ENCODE data around the gene TBC1D3I. TPM values are rescaled to one million over a fixed set of nuclear protein-coding genes. Genes with fewer than 3 reads are reported as not detected.
"Not testable (repeated sequence)": the region's sequence is repeated elsewhere in the genome, so short reads cannot be mapped to it uniquely, and the experiment has no call there.

TBC1D3I gene
- total and polyA plus RNA-seq, 2 of the 4 experiments (the other 2 are of a cell fraction): 0.07 TPM; not detected in 1

DNA sequence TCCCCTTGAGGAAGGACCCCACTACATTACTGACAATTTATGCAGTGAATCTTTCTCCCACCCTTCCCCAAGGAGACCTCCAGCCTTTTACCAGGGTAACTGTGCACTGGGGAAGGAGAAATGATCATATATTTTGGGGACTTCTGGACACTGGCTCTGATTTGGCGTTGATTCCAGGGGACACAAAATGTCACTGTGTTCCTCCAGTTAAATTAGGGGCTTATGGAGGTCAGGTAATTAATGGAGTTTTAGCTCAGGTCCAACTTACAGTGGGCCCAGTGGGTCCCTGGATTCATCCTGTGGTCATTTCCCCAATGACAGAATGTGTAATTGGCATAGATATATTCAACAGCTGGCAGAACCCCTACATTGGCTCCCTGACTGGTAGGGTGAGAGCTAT, 44.8 kb downstream of the TBC1D3I start:
- DNase-seq; H3K27me3 ChIP-seq (ENCODE audit: control insufficient read depth, insufficient read depth, low read length); H4K20me1 ChIP-seq (ENCODE audit: insufficient read depth, low read length); H4K91ac ChIP-seq (ENCODE audit: insufficient read depth, low read depth, low read length); H3K79me1 ChIP-seq (ENCODE audit: low read depth in 1 of 2, low read length in 2 of 2); H3K4me3 ChIP-seq (ENCODE audit: insufficient read depth, low read depth, low read length); H3K9ac ChIP-seq (ENCODE audit: low read depth, low read length); H3K27ac ChIP-seq (ENCODE audit: insufficient read depth, low read length); BruUV-seq (replicated peaks); intact Hi-C loops (cut with micrococcal nuclease); H2BK5ac ChIP-seq (ENCODE audit: low read depth, low read length, poor library complexity, severe bottlenecking); H3K4me2 ChIP-seq (ENCODE audit: low read depth, low read length); H3K9me1 ChIP-seq (ENCODE audit: insufficient read depth, low read length); H3K56ac ChIP-seq (ENCODE audit: extremely low read depth, insufficient read depth, low read length); H3K4ac ChIP-seq (ENCODE audit: low read depth, low read length); H2AK5ac ChIP-seq (ENCODE audit: low read depth, low read length); H3K4me1 ChIP-seq (ENCODE audit: control insufficient read depth, insufficient read depth, low read length); H3K9me3 ChIP-seq (ENCODE audit: control insufficient read depth, insufficient read depth, low read length); H2BK120ac ChIP-seq (ENCODE audit: low read depth, low read length); H3K36me3 ChIP-seq (ENCODE audit: control insufficient read depth, insufficient read depth, low read length); H2BK15ac ChIP-seq (ENCODE audit: low read depth, low read length); POLR2A ChIA-PET (ENCODE audit: unreplicated experiment); dilution Hi-C loops (cut with HindIII; ENCODE audit: low sequenced_read_pairs, unreplicated experiment); ATAC-seq (ENCODE audit: low read depth); H2BK20ac ChIP-seq (ENCODE audit: low read depth, low read length); H4K5ac ChIP-seq (ENCODE audit: low read depth, low read length); H3K14ac ChIP-seq (replicated peaks; ENCODE audit: low read depth, low read length); H2AFZ ChIP-seq (replicated peaks; ENCODE audit: low read length, poor library complexity); H2AK9ac ChIP-seq (replicated peaks; ENCODE audit: low read depth, low read length, poor library complexity); H3K23ac ChIP-seq (ENCODE audit: low read depth, low read length); H3K18ac ChIP-seq (ENCODE audit: low read depth, low read length); H4K8ac ChIP-seq (ENCODE audit: low read depth in 2 of 2, low read length in 2 of 2): not testable (repeated sequence)
- in situ Hi-C loops (cut with MboI; ENCODE audit: low sequenced_read_pairs): loop anchor here (25.0 kb wide), 1 partner anchor 243 kb away; no protein-coding TSS in a partner anchor
- CTCF ChIA-PET: interaction anchor here (0.9 kb wide), 1 partner anchor 455 kb away, joined by 4 read pairs; no protein-coding TSS in a partner anchor
- 38% methylated on average over 1 of the region's 1 CpG; no CpG with 5 or more reads in 1 of the 2 experiments for WGBS, 2 experiments (ENCODE audit: extremely low coverage in 2 of 2, insufficient read length in 1 of 2)

DNA sequence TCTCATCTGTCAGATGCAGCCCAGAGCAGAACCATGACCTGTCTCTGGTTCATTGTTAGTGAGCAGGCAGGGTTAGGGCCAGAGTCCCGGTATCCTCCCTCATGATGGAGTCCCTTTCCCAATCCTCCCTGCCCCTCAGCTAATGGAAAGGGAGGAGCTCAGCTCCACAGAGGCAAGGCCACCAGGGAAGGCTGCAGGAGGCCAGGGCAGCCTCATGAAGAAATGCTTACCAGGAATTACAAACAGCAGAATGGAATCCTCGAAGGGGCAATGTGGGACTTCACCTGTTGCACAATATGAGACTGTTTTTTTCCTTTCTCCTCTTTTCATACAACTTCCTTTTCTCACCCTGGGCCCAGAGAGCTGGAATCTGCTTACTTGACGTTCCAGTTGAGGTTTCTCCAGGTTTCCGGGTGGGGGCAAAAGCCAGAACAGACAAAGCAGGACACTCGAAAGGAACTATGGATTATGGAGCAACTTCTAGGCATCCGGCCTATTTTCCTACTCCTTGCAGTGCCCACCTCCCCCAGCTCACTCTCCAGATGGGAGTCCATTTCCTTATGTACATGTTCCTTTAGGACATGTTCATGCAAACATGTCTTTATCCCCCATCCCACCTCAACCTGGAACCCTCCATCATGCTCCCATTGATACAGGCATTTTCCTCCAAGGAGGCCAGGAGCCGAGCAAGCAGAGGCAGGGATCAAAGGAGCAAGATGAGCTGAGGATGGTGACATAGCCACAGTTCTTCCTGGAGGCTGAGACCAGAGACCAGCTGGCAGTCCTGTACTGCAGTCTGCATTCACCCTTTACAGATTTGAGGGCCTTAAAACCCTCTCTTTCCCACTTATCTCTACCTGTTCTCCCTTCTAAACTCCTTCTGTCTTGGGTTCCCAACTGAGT, 48.7 kb downstream of the TBC1D3I start:
- CTCF ChIA-PET: interaction anchor here (1.6 kb wide), 1 partner anchor 67 kb away, joined by 3 read pairs; no protein-coding TSS in a partner anchor
- H3K4ac ChIP-seq (ENCODE audit: low read depth, low read length); H3K36me3 ChIP-seq (ENCODE audit: control insufficient read depth, insufficient read depth, low read length); H3K27me3 ChIP-seq (ENCODE audit: control insufficient read depth, insufficient read depth, low read length); H4K91ac ChIP-seq (ENCODE audit: insufficient read depth, low read depth, low read length); H3K4me1 ChIP-seq (ENCODE audit: control insufficient read depth, insufficient read depth, low read length); H2BK120ac ChIP-seq (ENCODE audit: low read depth, low read length); H3K79me1 ChIP-seq (ENCODE audit: low read depth in 1 of 2, low read length in 2 of 2); H4K8ac ChIP-seq (ENCODE audit: low read depth in 2 of 2, low read length in 2 of 2); H3K23ac ChIP-seq (ENCODE audit: low read depth, low read length); BruUV-seq (replicated peaks); H3K9me1 ChIP-seq (ENCODE audit: insufficient read depth, low read length); H2AK5ac ChIP-seq (ENCODE audit: low read depth, low read length); H3K14ac ChIP-seq (replicated peaks; ENCODE audit: low read depth, low read length); H4K5ac ChIP-seq (ENCODE audit: low read depth, low read length); H3K4me3 ChIP-seq (ENCODE audit: insufficient read depth, low read depth, low read length); H3K18ac ChIP-seq (ENCODE audit: low read depth, low read length); H3K56ac ChIP-seq (ENCODE audit: extremely low read depth, insufficient read depth, low read length); H3K27ac ChIP-seq (ENCODE audit: insufficient read depth, low read length); dilution Hi-C loops (cut with HindIII; ENCODE audit: low sequenced_read_pairs, unreplicated experiment); DNase-seq; H2BK5ac ChIP-seq (ENCODE audit: low read depth, low read length, poor library complexity, severe bottlenecking); H2BK20ac ChIP-seq (ENCODE audit: low read depth, low read length); H2BK15ac ChIP-seq (ENCODE audit: low read depth, low read length); H3K9me3 ChIP-seq (ENCODE audit: control insufficient read depth, insufficient read depth, low read length); H4K20me1 ChIP-seq (ENCODE audit: insufficient read depth, low read length); POLR2A ChIA-PET (ENCODE audit: unreplicated experiment); intact Hi-C loops (cut with micrococcal nuclease); H3K4me2 ChIP-seq (ENCODE audit: low read depth, low read length); ATAC-seq (ENCODE audit: low read depth); H2AFZ ChIP-seq (replicated peaks; ENCODE audit: low read length, poor library complexity); H3K9ac ChIP-seq (ENCODE audit: low read depth, low read length): not testable (repeated sequence)
- peak overlapping the region; percentile 37 for H2AK9ac ChIP-seq (replicated peaks; ENCODE audit: low read depth, low read length, poor library complexity)
- 42% methylated on average over 3 of the region's 7 CpGs; no CpG with 5 or more reads in 1 of the 2 experiments for WGBS, 2 experiments (ENCODE audit: extremely low coverage in 2 of 2, insufficient read length in 1 of 2)
- in situ Hi-C loops (cut with MboI; ENCODE audit: low sequenced_read_pairs): loop anchor here (25.0 kb wide), 1 partner anchor 247 kb away; no protein-coding TSS in a partner anchor
